Measurements from ENCODE around the gene SSBP3.

DNA sequence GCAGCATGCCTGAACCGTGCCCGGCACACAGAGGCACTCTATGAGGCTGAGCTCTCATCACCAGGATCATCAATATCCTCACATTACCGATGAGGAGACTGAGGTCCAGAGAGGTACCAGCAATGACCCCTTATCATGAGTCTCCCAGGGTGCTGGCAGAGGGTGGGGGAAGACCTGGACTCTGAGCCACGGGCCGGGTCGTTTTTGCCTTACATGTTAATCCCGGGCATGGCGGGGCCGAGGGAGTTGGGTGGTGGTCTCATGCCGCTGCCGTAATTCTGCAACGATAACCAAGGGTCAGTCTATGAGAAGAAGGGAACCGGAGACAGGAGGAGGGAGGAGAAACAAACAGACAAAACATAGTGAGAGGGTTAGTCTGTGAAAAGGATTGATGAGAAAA lies 163.2 kb downstream of the SSBP3 start:
- TF ChIP-seq, protein P1, sequence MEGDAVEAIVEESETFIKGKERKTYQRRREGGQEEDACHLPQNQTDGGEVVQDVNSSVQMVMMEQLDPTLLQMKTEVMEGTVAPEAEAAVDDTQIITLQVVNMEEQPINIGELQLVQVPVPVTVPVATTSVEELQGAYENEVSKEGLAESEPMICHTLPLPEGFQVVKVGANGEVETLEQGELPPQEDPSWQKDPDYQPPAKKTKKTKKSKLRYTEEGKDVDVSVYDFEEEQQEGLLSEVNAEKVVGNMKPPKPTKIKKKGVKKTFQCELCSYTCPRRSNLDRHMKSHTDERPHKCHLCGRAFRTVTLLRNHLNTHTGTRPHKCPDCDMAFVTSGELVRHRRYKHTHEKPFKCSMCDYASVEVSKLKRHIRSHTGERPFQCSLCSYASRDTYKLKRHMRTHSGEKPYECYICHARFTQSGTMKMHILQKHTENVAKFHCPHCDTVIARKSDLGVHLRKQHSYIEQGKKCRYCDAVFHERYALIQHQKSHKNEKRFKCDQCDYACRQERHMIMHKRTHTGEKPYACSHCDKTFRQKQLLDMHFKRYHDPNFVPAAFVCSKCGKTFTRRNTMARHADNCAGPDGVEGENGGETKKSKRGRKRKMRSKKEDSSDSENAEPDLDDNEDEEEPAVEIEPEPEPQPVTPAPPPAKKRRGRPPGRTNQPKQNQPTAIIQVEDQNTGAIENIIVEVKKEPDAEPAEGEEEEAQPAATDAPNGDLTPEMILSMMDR (IDR thresholded peaks at IDR 0.05), result no peak
- TF ChIP-seq POLR2A (IDR thresholded peaks at IDR 0.05), result no peak
